Activated T-helper 2 cell treated with anti-CD3 and anti-CD28 coated beads, Interferon-gamma antibody, Interleukin-2, Interleukin-4, amounts not matched to agents 10 μg/mL and 5 μg/mL and 100 μg/mL, durations not matched to agents 14 hours and 24 hours and 36 hours (primary cell): ENCODE results near the gene TMC5. TPM values are rescaled to one million over a fixed set of nuclear protein-coding genes. Genes with fewer than 3 reads are reported as not detected.
"Not testable (repeated sequence)": the region's sequence is repeated elsewhere in the genome, so short reads cannot be mapped to it uniquely, and the experiment has no call there.

ENCODE experiments used
- DNase-seq: peaks from one replicate; pipeline ENCODE4 v3.0.0; 2021; ENCODE audit warnings: low spot score
- H3K27ac Mint-ChIP-seq: one replicate; pipeline ENCODE4 v1.8.0; 2021; ENCODE audit warnings: mixed read lengths
- H3K27me3 Mint-ChIP-seq: one replicate; pipeline ENCODE4 v1.8.0; 2021; ENCODE audit warnings: low read depth, mixed read lengths
- H3K36me3 Mint-ChIP-seq: one replicate; pipeline ENCODE4 v1.8.0; 2021; ENCODE audit warnings: low read depth, mixed read lengths
- H3K4me1 Mint-ChIP-seq: one replicate; pipeline ENCODE4 v1.8.0; 2021; ENCODE audit warnings: low read depth, mixed read lengths
- H3K4me3 Mint-ChIP-seq: one replicate; pipeline ENCODE4 v1.8.0; 2021; ENCODE audit warnings: low read depth, mild to moderate bottlenecking, moderate library complexity, mixed read lengths
- H3K9me3 Mint-ChIP-seq: one replicate; pipeline ENCODE4 v1.8.0; 2021; ENCODE audit warnings: mixed read lengths
- intact Hi-C: fragments of 100-400 bp; cut with micrococcal nuclease; formaldehyde crosslinking; loops from one replicate; pipeline ENCODE4 v1.15.1; 2023
- total RNA-seq: library from RNA; stranded (reverse); gene quantifications from 2 replicates; pipeline ENCODE4 v1.2.3, GENCODE V29; 2022

Gene TMC5
- total RNA-seq, 1 donor from 2014 or later = not detected

GRCh38 chr16:19523184-19523558 lies 105.5 kb downstream of the TMC5 start:
- H3K4me1 Mint-ChIP-seq = peaks cover 49% of the 10 kb centered on the region
- no peak overlapping the region for H3K4me3 Mint-ChIP-seq
- no peaks in the 10 kb centered on the region for H3K9me3 Mint-ChIP-seq
- peaks cover 25% of the 10 kb centered on the region for H3K36me3 Mint-ChIP-seq
- DNase-seq = no peak
- intact Hi-C loops = loop anchor here (1.0 to 5.0 kb wide), 6 partner anchors 32 to 721 kb away; partner anchors contain the start of genes ARL6IP1 and VPS35L
- peak overlapping the region; percentile 35 for H3K27ac Mint-ChIP-seq
- no peaks in the 10 kb centered on the region for H3K27me3 Mint-ChIP-seq

DNA sequence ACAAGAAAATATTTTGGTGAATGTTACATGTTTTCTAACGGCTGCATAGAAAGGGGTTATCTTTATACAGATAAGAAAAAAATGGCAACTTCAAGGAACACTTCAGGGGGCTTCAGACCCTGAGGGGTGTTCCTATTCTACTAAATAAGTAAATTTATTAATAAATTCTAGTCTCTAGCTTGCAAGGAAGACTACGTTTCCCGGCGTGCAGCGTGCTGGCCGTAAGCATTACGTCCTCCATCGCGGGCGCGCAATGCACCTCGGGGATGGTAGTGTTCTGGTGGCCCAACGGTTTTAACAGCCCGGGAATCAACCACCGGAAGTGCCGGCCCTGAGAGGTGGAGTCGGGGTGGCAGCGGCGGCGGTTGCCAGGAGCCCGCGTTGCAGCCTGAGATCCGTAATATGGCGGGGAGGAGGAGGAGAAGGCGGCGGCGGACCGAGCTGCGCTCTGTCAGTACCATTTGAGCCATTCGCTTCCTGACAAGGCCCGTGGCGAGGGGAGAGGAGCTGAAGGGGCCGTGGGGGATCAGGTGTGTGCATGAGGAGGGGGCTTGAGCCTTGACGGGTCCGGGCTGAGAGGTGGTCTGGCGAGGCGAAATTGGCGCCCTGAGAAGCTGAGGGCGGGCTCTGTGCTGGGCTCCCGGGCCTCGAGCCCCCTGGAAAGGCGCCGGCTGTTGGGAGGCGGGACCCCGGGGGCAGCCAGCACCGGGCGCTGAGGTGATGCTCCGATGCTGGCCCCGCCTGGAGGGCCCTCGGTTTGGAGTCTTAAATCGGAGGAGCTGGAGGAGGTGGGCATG lies 106.1 kb downstream of the TMC5 start, which contains the start of gene CCP110:
Gene CCP110, plus strand, starts transcription at position 384 of the 797 bp plus-strand sequence. CDS start 3,940 bp downstream, outside the sequence.
- H3K4me3 Mint-ChIP-seq = peak within 1 kb of the TSS; percentile 92
- H3K27ac Mint-ChIP-seq = peak within 1 kb of the TSS; percentile 89
- no peaks in the 10 kb centered on the region for H3K27me3 Mint-ChIP-seq
- intact Hi-C loops = loop anchor here (1.0 to 5.0 kb wide), 6 partner anchors 32 to 721 kb away; partner anchors contain the start of genes ARL6IP1 and VPS35L
- peak; percentile 95 for DNase-seq
- H3K4me1 Mint-ChIP-seq = peaks cover 48% of the 10 kb centered on the region
- H3K36me3 Mint-ChIP-seq = peaks cover 26% of the 10 kb centered on the region
- H3K9me3 Mint-ChIP-seq = no peaks in the 10 kb centered on the region

DNA sequence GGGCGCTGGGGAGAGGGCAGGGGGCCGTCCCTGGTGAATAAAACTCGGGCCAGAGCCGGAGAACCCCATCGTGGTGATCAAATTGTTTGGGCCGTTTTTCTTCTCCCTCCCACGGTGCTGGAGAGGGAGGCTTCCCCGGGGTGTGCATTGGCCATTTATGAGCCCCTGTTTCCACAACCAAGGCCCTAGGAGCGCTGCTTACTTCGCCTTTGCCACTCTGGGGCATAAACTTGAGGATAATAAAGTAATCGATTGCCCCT lies 106.6 kb downstream of the TMC5 start:
- no peak for DNase-seq
- peaks cover 26% of the 10 kb centered on the region for H3K36me3 Mint-ChIP-seq
- no peaks in the 10 kb centered on the region for H3K9me3 Mint-ChIP-seq
- peak overlapping the region; percentile 89 for H3K27ac Mint-ChIP-seq
- H3K27me3 Mint-ChIP-seq = no peaks in the 10 kb centered on the region
- H3K4me1 Mint-ChIP-seq = peaks cover 45% of the 10 kb centered on the region
- peak overlapping the region; percentile 92 for H3K4me3 Mint-ChIP-seq
- intact Hi-C loops = loop anchor here (5.0 kb wide), 5 partner anchors 142 to 722 kb away; partner anchors contain the start of gene ARL6IP1

DNA sequence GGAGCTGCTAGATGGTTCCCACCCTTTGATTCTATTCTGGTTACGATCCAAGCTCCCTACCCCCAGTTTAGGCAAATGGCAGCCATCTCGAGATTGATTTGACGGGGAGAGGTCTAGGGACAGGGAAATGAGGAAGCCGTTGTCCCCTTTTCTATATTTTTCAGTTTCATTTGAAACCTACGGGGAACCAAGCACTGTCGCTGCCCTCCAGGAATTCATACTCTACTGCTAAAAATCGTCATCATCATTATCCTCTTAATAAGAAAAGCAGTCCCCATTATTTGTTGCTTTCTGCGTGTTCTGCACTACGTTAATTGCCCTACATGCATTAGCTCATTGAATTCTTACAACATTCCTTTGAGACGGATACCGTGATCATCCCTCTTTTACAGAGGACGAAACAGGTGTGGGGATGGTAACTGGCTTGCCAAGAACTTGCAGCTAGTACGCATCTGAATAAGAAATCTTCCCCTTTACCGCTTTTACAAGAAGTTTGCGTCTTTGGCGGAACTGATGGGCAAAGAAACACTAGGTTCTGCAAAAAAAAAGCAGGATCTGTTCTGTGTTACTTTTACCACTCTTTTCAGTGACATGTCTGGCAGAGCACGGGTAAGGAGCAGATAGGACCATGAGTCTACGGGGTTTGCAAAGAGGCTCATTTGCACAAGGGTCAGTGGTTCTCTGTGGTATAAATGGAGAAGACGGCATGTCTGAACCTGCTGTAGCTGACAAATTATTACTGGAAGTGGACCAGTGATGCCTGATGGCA lies 107.1 kb downstream of the TMC5 start:
- H3K27ac Mint-ChIP-seq = peak overlapping the region; percentile 89
- H3K27me3 Mint-ChIP-seq = no peaks in the 10 kb centered on the region
- peaks cover 42% of the 10 kb centered on the region for H3K4me1 Mint-ChIP-seq
- H3K4me3 Mint-ChIP-seq = peak overlapping the region; percentile 92
- peaks cover 31% of the 10 kb centered on the region for H3K36me3 Mint-ChIP-seq
- no peaks in the 10 kb centered on the region for H3K9me3 Mint-ChIP-seq
- intact Hi-C loops = loop anchor here (5.0 kb wide), 5 partner anchors 142 to 722 kb away; partner anchors contain the start of gene ARL6IP1
- no peak for DNase-seq

- intact Hi-C loops = no loop called here
- no peak for DNase-seq
- H3K36me3 Mint-ChIP-seq = peaks cover 36% of the 10 kb centered on the region
- H3K9me3 Mint-ChIP-seq = no peaks in the 10 kb centered on the region
- H3K4me3 Mint-ChIP-seq = peak overlapping the region; percentile 92
- peak overlapping the region; percentile 89 for H3K27ac Mint-ChIP-seq
- peaks cover 40% of the 10 kb centered on the region for H3K4me1 Mint-ChIP-seq
- H3K27me3 Mint-ChIP-seq = no peaks in the 10 kb centered on the region
These were observed 107.7 kb downstream of the TMC5 start for GRCh38 chr16:19525385-19525723.

DNA sequence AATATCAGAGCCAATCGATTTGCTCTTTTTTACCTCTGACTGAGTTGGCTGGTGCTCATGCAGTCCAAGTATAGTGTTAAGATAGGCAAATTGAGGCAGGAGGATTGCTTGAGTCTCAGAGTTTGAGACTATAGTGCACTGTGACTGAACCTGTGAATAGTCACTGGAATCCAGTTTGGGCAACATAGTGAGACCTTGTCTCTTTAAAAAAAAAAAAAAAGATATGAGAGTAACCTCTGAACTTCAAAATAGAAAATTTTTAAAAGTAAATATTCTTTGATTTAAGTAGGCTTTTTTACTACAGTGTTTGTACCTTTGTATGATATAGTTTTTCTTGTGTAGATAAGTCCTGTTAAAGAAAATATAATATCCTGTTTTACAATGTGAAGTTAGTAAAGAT lies 109.5 kb downstream of the TMC5 start:
- H3K4me1 Mint-ChIP-seq = peaks cover 29% of the 10 kb centered on the region
- H3K27ac Mint-ChIP-seq = no peak overlapping the region
- no peak overlapping the region for H3K4me3 Mint-ChIP-seq
- intact Hi-C loops = no loop called here
- peaks cover 45% of the 10 kb centered on the region for H3K36me3 Mint-ChIP-seq
- no peaks in the 10 kb centered on the region for H3K27me3 Mint-ChIP-seq
- no peak for DNase-seq
- no peaks in the 10 kb centered on the region for H3K9me3 Mint-ChIP-seq

- Mint-ChIP-seq H3K9me3 (no peaks in the 10 kb centered on the region), H3K4me3 (no peak overlapping the region), H3K27me3 (no peaks in the 10 kb centered on the region), H3K36me3 (peaks cover 54% of the 10 kb centered on the region), H3K27ac (no peak overlapping the region), H3K4me1 (peaks cover 29% of the 10 kb centered on the region)
- DNase-seq = no peak
- intact Hi-C loops = no loop called here
These were observed 111.0 kb downstream of the TMC5 start for GRCh38 chr16:19528666-19529065.

- H3K27ac Mint-ChIP-seq = no peak overlapping the region
- no peaks in the 10 kb centered on the region for H3K9me3 Mint-ChIP-seq
- no peak for DNase-seq
- H3K27me3 Mint-ChIP-seq = no peaks in the 10 kb centered on the region
- intact Hi-C loops = no loop called here
- no peak overlapping the region for H3K4me3 Mint-ChIP-seq
- peaks cover 62% of the 10 kb centered on the region for H3K36me3 Mint-ChIP-seq
- H3K4me1 Mint-ChIP-seq = peaks cover 12% of the 10 kb centered on the region
These were observed 114.9 kb downstream of the TMC5 start for GRCh38 chr16:19532601-19533000.

DNA sequence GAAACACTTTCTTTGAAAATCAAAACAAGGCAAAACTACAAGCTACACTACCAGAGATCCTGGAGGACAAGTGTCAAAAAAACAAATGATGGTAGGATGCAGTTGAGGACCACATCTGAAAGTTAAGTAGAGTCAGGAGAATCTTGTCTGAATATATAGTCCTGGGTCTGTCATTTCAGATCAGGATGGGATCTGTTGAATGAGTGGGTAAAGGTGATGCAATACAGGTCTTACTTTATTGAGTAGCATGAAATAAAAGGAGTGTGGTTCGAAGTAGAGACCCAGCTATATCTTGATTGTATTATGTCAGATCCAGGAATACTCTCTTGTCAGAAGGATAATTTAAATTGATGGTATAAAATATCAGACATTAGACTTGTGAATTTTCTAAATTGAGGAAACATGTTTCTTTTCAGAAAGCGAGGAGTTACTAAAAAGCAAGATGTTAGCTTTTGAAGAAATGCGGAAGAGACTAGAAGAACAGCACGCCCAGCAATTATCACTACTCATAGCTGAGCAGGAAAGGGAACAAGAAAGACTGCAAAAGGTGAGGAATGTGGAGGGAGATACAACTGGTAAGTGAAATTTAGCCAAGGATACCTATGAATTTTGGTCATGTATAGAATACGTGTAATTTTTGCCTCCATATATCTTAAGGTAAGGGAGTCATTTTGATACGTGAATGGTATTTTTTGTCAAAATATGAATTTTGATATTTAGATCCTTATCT lies 122.7 kb downstream of the TMC5 start:
- H3K27me3 Mint-ChIP-seq = no peaks in the 10 kb centered on the region
- DNase-seq = no peak
- no peak overlapping the region for H3K27ac Mint-ChIP-seq
- H3K9me3 Mint-ChIP-seq = peaks cover 10% of the 10 kb centered on the region
- H3K36me3 Mint-ChIP-seq = peaks cover 70% of the 10 kb centered on the region
- intact Hi-C loops = no loop called here
- H3K4me1 Mint-ChIP-seq = peaks cover 13% of the 10 kb centered on the region
- H3K4me3 Mint-ChIP-seq = no peak overlapping the region

DNA sequence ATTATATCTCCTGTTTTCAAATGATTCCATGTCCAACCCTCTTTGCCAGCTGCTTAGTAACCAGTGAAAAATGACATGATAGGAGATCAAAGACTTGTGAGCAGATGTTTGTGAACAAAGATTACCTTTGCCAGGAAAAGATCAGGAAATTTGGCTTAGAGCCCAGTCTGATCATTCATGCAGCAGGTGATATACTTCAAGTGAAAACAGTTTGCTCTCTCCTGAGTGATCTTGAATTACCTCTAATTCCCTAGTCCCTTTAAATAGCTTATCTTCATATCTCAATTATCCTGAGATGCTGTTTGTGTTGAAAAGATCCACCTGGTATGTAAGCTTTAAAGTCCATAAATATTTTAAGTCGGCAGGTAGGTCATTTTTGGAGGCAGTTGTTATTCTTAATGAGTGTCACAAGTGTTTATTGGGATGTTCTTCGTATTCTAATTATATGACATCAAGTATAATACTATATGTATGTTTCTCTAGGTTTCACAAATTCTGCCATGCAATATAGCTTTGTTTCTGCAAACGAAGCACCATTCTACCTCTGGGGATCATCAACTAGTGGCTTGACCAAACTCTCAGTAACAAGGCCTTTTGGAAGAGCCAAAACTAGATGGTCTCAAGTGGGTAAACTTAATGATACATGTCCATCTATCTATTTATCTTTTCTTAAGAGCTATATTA lies 124.6 kb downstream of the TMC5 start:
- DNase-seq = no peak
- Mint-ChIP-seq H3K27ac (peak overlapping the region; percentile 58), H3K27me3 (no peaks in the 10 kb centered on the region), H3K9me3 (peaks cover 10% of the 10 kb centered on the region), H3K36me3 (peaks cover 65% of the 10 kb centered on the region), H3K4me1 (peaks cover 13% of the 10 kb centered on the region), H3K4me3 (no peak overlapping the region)
- intact Hi-C loops = no loop called here

DNA sequence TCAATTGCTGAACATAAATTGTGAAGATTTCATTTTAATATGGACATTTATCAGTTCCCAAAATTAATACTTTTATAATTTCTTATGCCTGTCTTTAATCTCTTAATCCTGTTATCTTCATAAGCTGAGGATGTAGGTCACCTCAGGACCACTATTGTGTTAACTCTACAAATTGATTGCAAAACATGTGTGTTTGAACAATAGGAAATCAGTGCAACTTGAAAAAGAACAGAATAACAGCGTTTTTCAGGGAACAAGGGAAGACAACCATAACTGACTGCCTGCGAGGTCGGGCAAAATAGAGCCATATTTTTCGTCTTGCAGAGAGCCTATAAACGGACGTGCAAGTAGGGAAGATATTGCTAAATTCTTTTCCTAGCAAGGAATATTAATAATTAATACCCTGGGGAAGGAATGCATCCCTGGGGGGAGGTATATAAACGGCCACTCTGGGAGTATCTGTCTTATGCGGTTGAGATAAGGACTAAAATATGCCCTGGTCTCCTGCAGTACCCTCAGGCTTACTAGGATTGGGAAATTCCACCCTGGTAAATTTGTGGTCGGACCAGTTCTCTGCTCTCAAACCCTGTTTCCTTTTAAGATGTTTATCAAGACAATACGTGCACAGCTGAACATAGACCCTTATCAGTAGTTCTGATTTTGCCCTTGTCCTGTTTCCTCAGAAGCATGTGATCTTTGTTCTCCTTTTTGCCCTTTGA lies 125.8 kb downstream of the TMC5 start:
- intact Hi-C loops = not testable (repeated sequence)

DNA sequence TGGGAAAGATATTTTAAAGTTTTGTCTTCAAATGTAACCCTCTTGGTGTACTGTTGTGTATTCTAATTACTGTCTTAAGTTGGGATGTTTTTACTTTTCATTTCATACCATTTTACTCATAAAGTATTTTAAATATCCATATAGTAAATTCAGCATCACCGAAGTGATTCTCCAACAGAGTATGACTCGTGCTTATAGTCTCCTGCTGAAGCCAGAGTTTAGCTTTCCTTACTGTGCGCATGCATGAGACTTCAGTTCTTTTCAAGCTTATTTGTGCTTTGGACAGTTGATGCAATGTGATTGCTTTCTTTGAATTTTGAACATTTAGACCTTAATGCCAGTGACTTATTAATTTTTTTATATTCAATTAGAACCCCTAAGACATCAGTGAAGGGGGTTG lies 130.5 kb downstream of the TMC5 start:
- intact Hi-C loops = no loop called here
- DNase-seq = no peak
- Mint-ChIP-seq H3K4me3 (no peak overlapping the region), H3K4me1 (peaks cover 10% of the 10 kb centered on the region), H3K9me3 (peaks cover 8% of the 10 kb centered on the region), H3K27me3 (no peaks in the 10 kb centered on the region), H3K36me3 (peaks cover 54% of the 10 kb centered on the region), H3K27ac (no peak overlapping the region)

More for the DNA sequence above, 125.8 kb downstream of the TMC5 start:
- H3K27me3 Mint-ChIP-seq, H3K9me3 Mint-ChIP-seq, H3K27ac Mint-ChIP-seq, H3K4me3 Mint-ChIP-seq, DNase-seq: not testable (repeated sequence)
- Mint-ChIP-seq H3K36me3 (peaks cover 70% of the 10 kb centered on the region), H3K4me1 (peaks cover 14% of the 10 kb centered on the region)
